Esophagus squamous epithelium (tissue), 5 donors: ENCODE measurements around the gene CAPN2. TPM values are rescaled to one million over a fixed set of nuclear protein-coding genes. Genes with fewer than 3 reads are reported as not detected.

ENCODE experiments used
- DNase-seq: peaks from one replicate; lab custom pipeline; 2025; lab: John Stamatoyannopoulos, UW
- H3K27ac ChIP-seq, 4 donors: fragments of 200-600 bp; sonication (generic); one replicate each; pipeline ENCODE4 v1.5.1; 2016 to 2019; ENCODE audit warnings: mild to moderate bottlenecking in 1 of 4
- H3K27me3 ChIP-seq, 4 donors: fragments of 200-600 bp; sonication (generic); 1 replicate in 3 of 4; 2 replicates in 1 of 4; pipeline versions ENCODE4 v1.5.1 to v1.6.0; 2017 to 2021; ENCODE audit warnings: antibody characterized with exemption in 1 of 4
- H3K36me3 ChIP-seq, 3 donors: fragments of 200-600 bp; sonication (generic); one replicate each; pipeline ENCODE4 v1.5.1; 2016 to 2019
- H3K4me1 ChIP-seq, 3 donors: fragments of 200-600 bp; sonication (generic); one replicate each; pipeline ENCODE4 v1.5.1; 2017 to 2019
- H3K4me3 ChIP-seq, 4 donors: fragments of 200-600 bp; sonication (generic); 1 replicate in 3 of 4; 2 replicates in 1 of 4; pipeline ENCODE4 v1.5.1; 2016 to 2019; ENCODE audit warnings: mild to moderate bottlenecking in 2 of 4, moderate library complexity in 1 of 4
- H3K9me3 ChIP-seq, 3 donors: fragments of 200-600 bp; sonication (generic); one replicate each; pipeline ENCODE4 v1.5.1; 2016 to 2019
- CTCF ChIP-seq, 6 experiments: fragments of 450-650 bp in 4 of 6; fragments of 200-600 bp in 2 of 6; sonication (generic) in 2 of 6; IDR thresholded peaks; one replicate each; pipeline ENCODE4 v1.5.1; 2016 to 2019; ENCODE audit warnings: antibody characterized with exemption in 6 of 6, mild to moderate bottlenecking in 4 of 6, moderate library complexity in 4 of 6
- POLR2A ChIP-seq, 4 donors: fragments of 450-650 bp; IDR thresholded peaks; one replicate each; pipeline ENCODE4 v1.6.1; 2017; ENCODE audit warnings: antibody characterized with exemption in 4 of 4, mild to moderate bottlenecking in 4 of 4, moderate library complexity in 3 of 4
- WGBS, 2 donors: methylation state at CpG; one replicate each; pipeline ENCODE4 v1.1.5; 2018; 5-methylcytosine and 5-hydroxymethylcytosine counted together
- intact Hi-C: fragments of 100-400 bp; cut with DNase I; formaldehyde crosslinking; loops from one replicate; pipeline ENCODE4 v1.15.0; 2022
- total RNA-seq, 4 donors: library from RNA; depleted of rRNA; stranded (reverse); fragments of >200 nt; gene quantifications; one replicate each; pipeline ENCODE4 v1.1.0, GENCODE V29; 2016
- donor health status: DM: yes; HTN: yes; CAD: no.

CAPN2 gene
- total RNA-seq, 4 donors from 2014 or later: 145 to 234 (median 177) TPM

GRCh38 chr1:223713546-223714420, 1.4 kb downstream of the CAPN2 start:
- Histone ChIP-seq H3K4me3 (peak overlapping the region; percentile 87 to 96 (median 94)), H3K36me3 (peaks cover 7 to 26% (median 9%) of the 10 kb centered on the region in 3 donors), H3K27me3 (no peaks in the 10 kb centered on the region), H3K9me3 (no peaks in the 10 kb centered on the region), H3K27ac (peak overlapping the region; percentile 98 to 99 (median 99)), H3K4me1 (peaks cover 39 to 85% (median 41%) of the 10 kb centered on the region in 3 donors)
- TF ChIP-seq CTCF (IDR thresholded peaks at IDR 0.05): peak in 1 of 6 experiments; percentile 3
- no peak for TF ChIP-seq POLR2A (IDR thresholded peaks at IDR 0.05)
- no peak for DNase-seq
- intact Hi-C loops: loop anchor here (5.0 kb wide), 1 partner anchor 34 kb away; no protein-coding TSS in a partner anchor
- WGBS, 2 donors: 11 to 13% methylated on average over 7 of the region's 7 CpGs

GRCh38 chr1:223714421-223714724, 2.0 kb downstream of the CAPN2 start:
- peak overlapping the region in 3 of 4 donors; percentile 24 to 96 (median 93) for H3K4me3 ChIP-seq
- H3K27me3 ChIP-seq: no peaks in the 10 kb centered on the region
- DNase-seq: no peak
- intact Hi-C loops: loop anchor here (5.0 kb wide), 1 partner anchor 33 kb away; no protein-coding TSS in a partner anchor
- 71 to 73% methylated on average over 2 of the region's 2 CpGs for WGBS, 2 donors
- TF ChIP-seq CTCF (IDR thresholded peaks at IDR 0.05): no peak
- no peak for TF ChIP-seq POLR2A (IDR thresholded peaks at IDR 0.05)
- peaks cover 37 to 85% (median 39%) of the 10 kb centered on the region in 3 donors for H3K4me1 ChIP-seq
- peak overlapping the region; percentile 98 to 99 (median 99) for H3K27ac ChIP-seq
- H3K36me3 ChIP-seq: peaks cover 9 to 32% (median 10%) of the 10 kb centered on the region in 3 donors
- no peaks in the 10 kb centered on the region for H3K9me3 ChIP-seq

- H3K4me3 ChIP-seq: peak overlapping the region; percentile 4 to 96 (median 25)
- no peaks in the 10 kb centered on the region for H3K27me3 ChIP-seq
- H3K36me3 ChIP-seq: peaks cover 10 to 38% (median 13%) of the 10 kb centered on the region in 3 donors
- intact Hi-C loops: loop anchor here (5.0 kb wide), 1 partner anchor 32 kb away; no protein-coding TSS in a partner anchor
- no peaks in the 10 kb centered on the region for H3K9me3 ChIP-seq
- no peak for TF ChIP-seq CTCF (IDR thresholded peaks at IDR 0.05)
- no peak for TF ChIP-seq POLR2A (IDR thresholded peaks at IDR 0.05)
- peak overlapping the region; percentile 76 to 99 (median 98) for H3K27ac ChIP-seq
- peaks cover 39 to 84% (median 42%) of the 10 kb centered on the region in 3 donors for H3K4me1 ChIP-seq
- 33 to 35% methylated on average over 6 to 9 of the region's 9 CpGs for WGBS, 2 donors
- no peak for DNase-seq
Measured at GRCh38 chr1:223714849-223715603, 2.7 kb downstream of the CAPN2 start.

GRCh38 chr1:223715604-223716172, 3.3 kb downstream of the CAPN2 start:
- Histone ChIP-seq H3K4me1 (peaks cover 44 to 91% (median 49%) of the 10 kb centered on the region in 3 donors), H3K36me3 (peaks cover 10 to 45% (median 14%) of the 10 kb centered on the region in 3 donors), H3K4me3 (peak overlapping the region in 3 of 4 donors; percentile 24 to 96 (median 26)), H3K27me3 (no peaks in the 10 kb centered on the region), H3K9me3 (no peaks in the 10 kb centered on the region), H3K27ac (peak overlapping the region; percentile 76 to 99 (median 98))
- 45 to 51% methylated on average over 6 of the region's 6 CpGs for WGBS, 2 donors
- no peak for DNase-seq
- no peak for TF ChIP-seq CTCF (IDR thresholded peaks at IDR 0.05)
- no peak for TF ChIP-seq POLR2A (IDR thresholded peaks at IDR 0.05)
- intact Hi-C loops: no loop called here
